SK-N-SH (cell line): ENCODE data around the gene NSMCE4A. TPM values are rescaled to one million over a fixed set of nuclear protein-coding genes. Genes with fewer than 3 reads are reported as not detected.

Experiments used
- CTCF ChIA-PET: fragments of 300-600, 350-600 bp; formaldehyde crosslinking; extraction: SDS; loops from one replicate; lab custom pipeline; 2021; lab: Yijun Ruan, JAX
- POLR2A ChIA-PET: fragments of 350-600 bp; sonication (Branson Sonifier 250); formaldehyde crosslinking; extraction: SDS; loops from one replicate; lab custom pipeline; 2020; ENCODE audit warnings: antibody characterized with exemption, inconsistent platforms; lab: Yijun Ruan, JAX
- DNase-seq: peaks from one replicate; pipeline ENCODE4 v3.0.0; 2012
- H2AFZ ChIP-seq: fragments of 200-600 bp; sonication (generic); 2 replicates; pipeline ENCODE4 v1.8.1; 2016; ENCODE audit warnings: antibody characterized with exemption, mild to moderate bottlenecking, low read depth
- H3F3A ChIP-seq: fragments of 200-600 bp; sonication (generic); replicated peaks from 2 replicates; pipeline ENCODE3; 2016; ENCODE audit warnings: antibody characterized with exemption, mild to moderate bottlenecking; ENCODE audit not compliant: insufficient read depth
- H3K27ac ChIP-seq, 2 experiments: fragments of 200-500 bp in 1 of 2; fragments of 200-600 bp in 1 of 2; sonication (Bioruptor generic) in 1 of 2; sonication (generic), shearing (Covaris generic) in 1 of 2; 2 replicates each; pipeline versions ENCODE4 v1.5.1 to v1.6.1; 2014 to 2016; ENCODE audit warnings: low read depth in 2 of 2, inconsistent platforms in 1 of 2, low read length in 1 of 2, mild to moderate bottlenecking in 1 of 2, mixed read lengths in 1 of 2
- H3K27me3 ChIP-seq: fragments of 200-600 bp; sonication (generic), shearing (Covaris generic); 2 replicates; pipeline ENCODE4 v1.6.1; 2016; ENCODE audit warnings: mixed run types; ENCODE audit not compliant: insufficient read depth
- H3K36me3 ChIP-seq, 2 experiments: fragments of 200-500 bp in 1 of 2; fragments of 200-600 bp in 1 of 2; sonication (Bioruptor generic) in 1 of 2; sonication (generic) in 1 of 2; replicated peaks in 1 of 2; 2 replicates each; pipeline versions ENCODE3 to v1.5.1; 2014 to 2016; ENCODE audit warnings: low read length in 1 of 2, mild to moderate bottlenecking in 1 of 2; ENCODE audit not compliant: insufficient read depth in 2 of 2, control insufficient read depth in 1 of 2
- H3K4me1 ChIP-seq, 2 experiments: fragments of 200-500 bp in 1 of 2; fragments of 200-600 bp in 1 of 2; sonication (Bioruptor generic) in 1 of 2; sonication (generic), shearing (Covaris generic) in 1 of 2; 2 replicates each; pipeline versions ENCODE4 v1.5.1 to v1.6.1; 2014 to 2016; ENCODE audit warnings: low read depth in 1 of 2, low read length in 1 of 2, mixed run types in 1 of 2; ENCODE audit not compliant: insufficient read depth in 2 of 2, control insufficient read depth in 1 of 2
- H3K4me2 ChIP-seq: fragments of 200-600 bp; sonication (generic), shearing (Covaris generic); 2 replicates; pipeline ENCODE4 v1.6.1; 2017; ENCODE audit warnings: mixed run types
- H3K4me3 ChIP-seq, 2 experiments: fragments of 200-500 bp in 1 of 2; fragments of 200-600 bp in 1 of 2; sonication (Bioruptor generic) in 1 of 2; sonication (generic), shearing (Covaris generic) in 1 of 2; 2 replicates each; pipeline versions ENCODE4 v1.5.1 to v1.8.1; 2014 to 2016; ENCODE audit warnings: low read depth in 2 of 2, inconsistent platforms in 1 of 2, low read length in 1 of 2, mild to moderate bottlenecking in 1 of 2, mixed read lengths in 1 of 2, moderate library complexity in 1 of 2
- H3K79me2 ChIP-seq: fragments of 200-600 bp; sonication (generic); 2 replicates; pipeline ENCODE4 v1.8.1; 2017; ENCODE audit warnings: mild to moderate bottlenecking; ENCODE audit not compliant: insufficient read depth
- H3K9ac ChIP-seq: fragments of 200-600 bp; sonication (generic); 2 replicates; pipeline ENCODE4 v1.6.1; 2017; ENCODE audit warnings: mixed run types
- H3K9me2 ChIP-seq: fragments of 200-600 bp; sonication (generic); 2 replicates; pipeline ENCODE4 v1.6.1; 2017; ENCODE audit warnings: mixed run types
- H3K9me3 ChIP-seq: fragments of 200-600 bp; sonication (generic); 2 replicates; pipeline ENCODE4 v1.6.1; 2017; ENCODE audit warnings: mixed run types, mild to moderate bottlenecking, moderate library complexity
- H4K20me1 ChIP-seq: fragments of 200-600 bp; sonication (generic); 2 replicates; pipeline ENCODE4 v1.6.1; 2017; ENCODE audit warnings: mild to moderate bottlenecking, mixed run types; ENCODE audit not compliant: insufficient read depth
- ELF1 ChIP-seq: IDR thresholded peaks from 2 replicates; pipeline ENCODE4 v1.4.0; 2012
- EP300 ChIP-seq, 2 experiments: IDR thresholded peaks; 2 replicates each; pipeline versions ENCODE4 v1.4.0 to v1.6.1; 2012; ENCODE audit warnings: borderline replicate concordance in 1 of 2, low read depth in 1 of 2, low read length in 1 of 2
- EZH2phosphoT487 ChIP-seq: fragments of 200-600 bp; sonication (generic); IDR thresholded peaks from 2 replicates; pipeline ENCODE4 v1.6.1; 2017; ENCODE audit warnings: low read depth, mixed run types, mild to moderate bottlenecking, antibody characterized with exemption, moderate library complexity, borderline replicate concordance
- FOSL2 ChIP-seq: IDR thresholded peaks from 2 replicates; pipeline ENCODE4 v1.4.0; 2012; ENCODE audit warnings: low read depth, mild to moderate bottlenecking, moderate library complexity, borderline replicate concordance
- GABPA ChIP-seq: IDR thresholded peaks from 2 replicates; pipeline ENCODE4 v1.4.0; 2012; ENCODE audit warnings: low read depth, mild to moderate bottlenecking
- GATA2 ChIP-seq: sonication (generic); formaldehyde crosslinking; IDR thresholded peaks from 2 replicates; pipeline ENCODE4 v1.5.0; 2020; ENCODE audit warnings: mild to moderate bottlenecking, missing genetic modification reagents
- JUND ChIP-seq: IDR thresholded peaks from 2 replicates; pipeline ENCODE4 v1.4.0; 2012
- MAX ChIP-seq: IDR thresholded peaks from 2 replicates; pipeline ENCODE4 v1.4.0; 2012; ENCODE audit warnings: low read depth
- REST ChIP-seq: IDR thresholded peaks from 2 replicates; pipeline ENCODE4 v1.6.1; 2012; ENCODE audit warnings: mild to moderate bottlenecking, low read depth, low read length, moderate library complexity
- SIN3A ChIP-seq: IDR thresholded peaks from 2 replicates; pipeline ENCODE4 v1.6.1; 2012; ENCODE audit warnings: low read depth, mild to moderate bottlenecking, low read length, moderate library complexity, borderline replicate concordance
- SMC3 ChIP-seq: IDR thresholded peaks from 2 replicates; pipeline ENCODE4 v1.6.1; 2012; ENCODE audit warnings: low read depth, low read length, improper control_type of control experiment
- TEAD4 ChIP-seq: IDR thresholded peaks from 2 replicates; pipeline ENCODE4 v1.4.0; 2012; ENCODE audit warnings: mild to moderate bottlenecking, borderline replicate concordance; ENCODE audit not compliant: insufficient read depth
- USF1 ChIP-seq: IDR thresholded peaks from 2 replicates; pipeline ENCODE4 v1.4.0; 2012; ENCODE audit warnings: low read depth, borderline replicate concordance
- USF2 ChIP-seq: fragments of 150-350 bp; IDR thresholded peaks from 2 replicates; pipeline ENCODE4 v1.6.1; 2017; ENCODE audit warnings: antibody characterized with exemption, low read length, low read depth, borderline replicate concordance
- WGBS: methylation state at CpG from one replicate; pipeline ENCODE4 v1.1.6; 2017; ENCODE audit warnings: low lambda C conversion rate; 5-methylcytosine and 5-hydroxymethylcytosine counted together
- polyA plus RNA-seq, 3 experiments: library from polyadenylated mRNA; depleted of rRNA; stranded (reverse); fragments of >200 nt; gene quantifications; 2 replicates each; pipeline ENCODE4 v1.2.3, GENCODE V29; 2012

The NSMCE4A gene
- polyA plus RNA-seq, 1 of the 3 experiments (the other 2 are of a cell fraction), result 28.5 TPM

GRCh38 chr10:121961456-121961855 is 13.6 kb downstream of the NSMCE4A start:
- Histone ChIP-seq H3K4me2 (no peak overlapping the region), H3K4me1 (peaks cover 0 to 4% of the 10 kb centered on the region in 2 experiments; a peak in 1 of 4 replicates), H3K36me3 (peaks cover 5 to 37% of the 10 kb centered on the region in 2 experiments), H3K79me2 (no peaks in the 10 kb centered on the region), H3K27me3 (no peaks in the 10 kb centered on the region), H3K4me3 (no peak overlapping the region)
- POLR2A ChIA-PET, result interaction anchor here (1.0 to 1.1 kb wide), 2 partner anchors 14 to 179 kb away, joined by 3 read pairs; partner anchors contain the start of gene NSMCE4A
- no peak for TF ChIP-seq ELF1
- no peak for TF ChIP-seq USF2
- no peak for TF ChIP-seq REST
- no peak for TF ChIP-seq EZH2phosphoT487
- no peak for TF ChIP-seq MAX
- no peak for TF ChIP-seq EP300 (IDR thresholded peaks at IDR 0.05; ENCODE audit: borderline replicate concordance in 1 of 2, low read depth in 1 of 2, low read length in 1 of 2)
- TF ChIP-seq GABPA, result no peak
- no peak for TF ChIP-seq JUND
- TF ChIP-seq FOSL2, result no peak
- TF ChIP-seq SMC3, result no peak
- TF ChIP-seq SIN3A, result no peak
- TF ChIP-seq GATA2, result no peak
- TF ChIP-seq TEAD4, result no peak
- TF ChIP-seq USF1, result no peak
- TF ChIP-seq, all 33 proteins: peak for 0
- no peak overlapping the region for H3K9ac ChIP-seq
- H4K20me1 ChIP-seq, result no peaks in the 10 kb centered on the region
- H2AFZ ChIP-seq, result no peak overlapping the region
- no peaks in the 10 kb centered on the region for H3K9me2 ChIP-seq
- no peak overlapping the region for H3K27ac ChIP-seq
- CTCF ChIA-PET, result interaction anchor here (2.0 kb wide), 1 partner anchor 13 kb away, joined by 8 read pairs; the partner anchor contains the start of gene NSMCE4A
- no peak for DNase-seq
- 89% methylated on average over 2 of the region's 2 CpGs for WGBS
- peaks cover 4% of the 10 kb centered on the region for H3F3A ChIP-seq
- no peaks in the 10 kb centered on the region for H3K9me3 ChIP-seq
